Sigmoid colon (tissue), 7 donors: ENCODE data around the gene TRIM51. TPM values are rescaled to one million over a fixed set of nuclear protein-coding genes. Genes with fewer than 3 reads are reported as not detected.
"Not testable (repeated sequence)": the region's sequence is repeated elsewhere in the genome, so short reads cannot be mapped to it uniquely, and the experiment has no call there.

ENCODE experiments used
- DNase-seq: peaks from one replicate; pipeline ENCODE4 v3.0.0-alpha.2; 2019
- H3K27ac ChIP-seq, 4 donors: fragments of 200-600 bp; sonication (generic); one replicate each; pipeline ENCODE4 v1.5.1; 2016 to 2019; ENCODE audit warnings: mild to moderate bottlenecking in 1 of 4
- H3K27me3 ChIP-seq, 3 donors: fragments of 200-600 bp; sonication (generic); one replicate each; pipeline ENCODE4 v1.5.1; 2019; ENCODE audit warnings: mild to moderate bottlenecking in 1 of 3
- H3K36me3 ChIP-seq, 4 donors: fragments of 200-600 bp; sonication (generic); one replicate each; pipeline ENCODE4 v1.5.1; 2016 to 2019
- H3K4me1 ChIP-seq, 4 donors: fragments of 200-600 bp; sonication (generic); one replicate each; pipeline ENCODE4 v1.5.1; 2017 to 2019
- H3K4me3 ChIP-seq, 4 donors: fragments of 200-600 bp; sonication (generic); one replicate each; pipeline ENCODE4 v1.5.1; 2017 to 2019; ENCODE audit warnings: mild to moderate bottlenecking in 2 of 4, moderate library complexity in 1 of 4
- H3K9me3 ChIP-seq, 4 donors: fragments of 200-600 bp in 3 of 4; sonication (generic) in 3 of 4; one replicate each; pipeline versions ENCODE4 v1.5.1 to v1.6.1; 2013 to 2019
- CTCF ChIP-seq, 4 experiments: fragments of 450-650 bp in 3 of 4; fragments of 200-600 bp in 1 of 4; IDR thresholded peaks; one replicate each; pipeline ENCODE4 v1.5.1; 2016 to 2019; ENCODE audit warnings: antibody characterized with exemption in 4 of 4, mild to moderate bottlenecking in 3 of 4, moderate library complexity in 2 of 4
- EP300 ChIP-seq, 4 donors: sonication (generic); formaldehyde crosslinking; IDR thresholded peaks; one replicate each; pipeline ENCODE4 v1.6.1; 2017; ENCODE audit warnings: antibody characterized with exemption in 4 of 4
- POLR2A ChIP-seq, 2 donors: fragments of 450-650 bp; IDR thresholded peaks; one replicate each; pipeline ENCODE4 v1.6.1; 2016; ENCODE audit warnings: antibody characterized with exemption in 2 of 2, mild to moderate bottlenecking in 2 of 2, moderate library complexity in 2 of 2
- POLR2AphosphoS5 ChIP-seq, 4 donors: sonication (generic); formaldehyde crosslinking; IDR thresholded peaks; one replicate each; pipeline ENCODE4 v1.6.1; 2017; ENCODE audit warnings: antibody characterized with exemption in 4 of 4
- WGBS, 2 donors: extraction: QIAGEN DNeasy Blood & Tissue Kit; methylation state at CpG; one replicate each; pipeline ENCODE4 v1.1.7; 2013; 5-methylcytosine and 5-hydroxymethylcytosine counted together
- intact Hi-C: fragments of 100-400 bp; cut with DNase I; formaldehyde crosslinking; loops from one replicate; pipeline ENCODE4 v1.15.1; 2023
- polyA plus RNA-seq, 3 donors: library from polyadenylated mRNA; stranded (reverse); fragments of 200-250 nt; gene quantifications; one replicate each; pipeline ENCODE4 v1.2.3, GENCODE V29; 2013
- total RNA-seq, 4 donors: library from RNA; depleted of rRNA; stranded (reverse); fragments of >200 nt; gene quantifications; one replicate each; pipeline ENCODE4 v1.1.0, GENCODE V29; 2016
- donor health status: healthy with polysubstance abuse.
- donor health status: Bipolar disorder and iron deficiency.
- donor health status: healthy.

The TRIM51 gene
- total RNA-seq (not detected), polyA plus RNA-seq (not detected)

- intact Hi-C loops, DNase-seq, H3K4me1 ChIP-seq, H3K27me3 ChIP-seq, H3K4me3 ChIP-seq, H3K36me3 ChIP-seq, H3K9me3 ChIP-seq, H3K27ac ChIP-seq: not testable (repeated sequence)
- 68 to 73% methylated on average over 1 of the region's 1 CpG for WGBS, 2 donors
Observed at GRCh38 chr11:55882997-55883396, at the start of gene TRIM51. Gene TRIM51, plus strand, starts transcription at chr11:55883297. Its CDS starts 2,132 bp downstream, at chr11:55885429.

- Histone ChIP-seq H3K27ac (no peak within 1 kb of the TSS), H3K9me3 (no peaks in the 10 kb centered on the region), H3K36me3 (no peaks in the 10 kb centered on the region), H3K4me1 (no peaks in the 10 kb centered on the region), H3K4me3 (no peak within 1 kb of the TSS), H3K27me3 (no peaks in the 10 kb centered on the region)
- intact Hi-C loops, result no loop called here
- TF ChIP-seq CTCF (IDR thresholded peaks at IDR 0.05) (no peak), POLR2A (IDR thresholded peaks at IDR 0.05) (no peak), EP300 (IDR thresholded peaks at IDR 0.05) (no peak), POLR2AphosphoS5 (IDR thresholded peaks at IDR 0.05) (no peak)
- WGBS, 2 donors, result 28 to 54% methylated on average over 3 of the region's 3 CpGs
- no peak for DNase-seq
Observed at GRCh38 chr11:55838452-55838851, 44.6 kb upstream of the TRIM51 start, which contains the start of gene OR5D16. Gene OR5D16, plus strand, starts transcription at chr11:55838752. Its CDS starts 0 bp downstream, at chr11:55838752.

GRCh38 chr11:55847453-55847852 is 35.6 kb upstream of the TRIM51 start:
- no peaks in the 10 kb centered on the region for H3K4me1 ChIP-seq
- no peak for DNase-seq
- no peaks in the 10 kb centered on the region for H3K9me3 ChIP-seq
- no peak overlapping the region for H3K4me3 ChIP-seq
- 40 to 47% methylated on average over 2 of the region's 2 CpGs for WGBS, 2 donors
- H3K27me3 ChIP-seq, result no peaks in the 10 kb centered on the region
- intact Hi-C loops, result no loop called here
- H3K27ac ChIP-seq, result no peak overlapping the region
- TF ChIP-seq POLR2AphosphoS5 (IDR thresholded peaks at IDR 0.05) (no peak), CTCF (IDR thresholded peaks at IDR 0.05) (no peak), EP300 (IDR thresholded peaks at IDR 0.05) (no peak), POLR2A (IDR thresholded peaks at IDR 0.05) (no peak)
- H3K36me3 ChIP-seq, result no peaks in the 10 kb centered on the region

GRCh38 chr11:55849037-55849436 is 34.1 kb upstream of the TRIM51 start:
- TF ChIP-seq CTCF (IDR thresholded peaks at IDR 0.05), result no peak
- TF ChIP-seq POLR2AphosphoS5 (IDR thresholded peaks at IDR 0.05), result no peak
- TF ChIP-seq EP300 (IDR thresholded peaks at IDR 0.05), result no peak
- TF ChIP-seq POLR2A (IDR thresholded peaks at IDR 0.05), result no peak
- H3K4me1 ChIP-seq, result no peaks in the 10 kb centered on the region
- no peak overlapping the region for H3K4me3 ChIP-seq
- H3K27ac ChIP-seq, result no peak overlapping the region
- no peak for DNase-seq
- no peaks in the 10 kb centered on the region for H3K27me3 ChIP-seq
- no peaks in the 10 kb centered on the region for H3K9me3 ChIP-seq
- H3K36me3 ChIP-seq, result no peaks in the 10 kb centered on the region
- intact Hi-C loops, result no loop called here

GRCh38 chr11:55852141-55852540 is 31.0 kb upstream of the TRIM51 start:
- intact Hi-C loops, result no loop called here
- Histone ChIP-seq H3K4me1 (no peaks in the 10 kb centered on the region), H3K4me3 (no peak overlapping the region), H3K27ac (no peak overlapping the region), H3K27me3 (no peaks in the 10 kb centered on the region), H3K36me3 (no peaks in the 10 kb centered on the region), H3K9me3 (no peaks in the 10 kb centered on the region)
- WGBS, 2 donors, result 88% methylated on average over 1 of the region's 1 CpG
- DNase-seq, result no peak
- TF ChIP-seq POLR2AphosphoS5 (IDR thresholded peaks at IDR 0.05) (no peak), CTCF (IDR thresholded peaks at IDR 0.05) (no peak), EP300 (IDR thresholded peaks at IDR 0.05) (no peak), POLR2A (IDR thresholded peaks at IDR 0.05) (no peak)
